Measurements from ENCODE around the gene GPAM. TPM values are rescaled to one million over a fixed set of nuclear protein-coding genes. Genes with fewer than 3 reads are reported as not detected.

The GPAM gene
- total and polyA plus RNA-seq, 9 of the 15 experiments (the other 6 are each of a cell fraction or from before 2014, with no cell fraction given): 3.5 to 7.5 (median 5.5) TPM

GRCh38 chr10:112137154-112137987 lies 46.2 kb downstream of the GPAM start (continued):
- TF ChIP-seq TEAD4 (IDR thresholded peaks at IDR 0.05; ENCODE audit: low read length) (peak; percentile 65; the same call in 1 of the 2 replicates), TEAD4 (CRISPR knock-in tag; IDR thresholded peaks at IDR 0.05; ENCODE audit: borderline replicate concordance) (no peak), ID3 (CRISPR knock-in tag; IDR thresholded peaks at IDR 0.05) (no peak), ID3 (tag; IDR thresholded peaks at IDR 0.05) (no peak), ZNF277 (CRISPR knock-in tag; IDR thresholded peaks at IDR 0.05; ENCODE audit: borderline replicate concordance) (no peak), ARNT (IDR thresholded peaks at IDR 0.05) (no peak), ZNF175 (CRISPR knock-in tag; IDR thresholded peaks at IDR 0.05; ENCODE audit: low read depth) (no peak), SMC3 (conservative IDR thresholded peaks at IDR 0.05; ENCODE audit: insufficient read depth, low read depth, low read length) (peak; percentile 35; the same call in 1 of the 2 replicates)

All from K562 (cell line).